ENCODE measurements around the gene SF3A2.
A peak's percentile ranks its signal among the peaks of the same experiment; 100 is the strongest.

Gene SF3A2

DNA sequence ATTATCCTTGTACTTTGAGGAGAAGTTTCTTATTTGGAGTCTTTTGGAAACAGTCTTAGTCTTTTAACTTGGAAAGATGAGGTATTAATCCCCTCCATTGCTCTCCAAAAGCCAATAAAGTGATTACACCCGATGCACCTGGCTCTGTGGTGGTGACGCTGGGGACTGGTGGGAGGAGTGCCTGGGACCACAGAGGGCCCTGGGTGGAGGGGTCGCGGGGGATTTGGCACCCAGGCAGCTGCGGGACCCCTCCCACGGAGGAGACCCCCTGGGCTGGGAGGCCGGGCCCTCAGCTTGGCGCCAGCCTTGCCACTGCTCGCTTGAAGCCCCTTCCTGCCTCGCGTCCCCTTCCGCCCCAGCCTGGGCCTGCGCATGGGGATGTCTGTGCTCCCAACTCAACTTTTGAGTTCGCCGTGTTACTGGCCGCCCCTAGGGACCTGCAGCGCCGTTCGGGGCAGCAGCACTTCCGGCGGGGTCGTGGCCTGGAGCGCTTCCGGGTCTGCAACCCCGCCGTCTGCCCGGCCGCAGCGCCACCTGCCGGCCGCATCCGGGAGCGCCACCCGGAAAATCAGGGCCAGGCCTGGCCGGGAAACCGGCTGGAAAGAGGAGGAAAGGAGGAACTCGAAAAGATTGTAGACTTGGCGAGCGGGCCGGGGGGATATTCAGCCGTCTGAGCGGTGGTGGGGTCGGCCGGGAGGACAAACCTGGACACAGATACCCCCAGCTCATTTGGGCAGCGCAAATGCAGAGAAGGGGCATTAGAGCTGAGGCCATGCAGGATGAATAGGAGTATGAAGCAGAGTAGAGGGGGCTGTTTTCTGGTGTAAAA lies 36.9 kb downstream of the SF3A2 start:
- peak overlapping the region; percentile 54 to 88 for H3K27ac ChIP-seq
- DNase-seq (ENCODE audit: low spot score): peak; percentile 86
- H3K4me3 ChIP-seq: peak overlapping the region; percentile 97
- TF ChIP-seq, protein P1, sequence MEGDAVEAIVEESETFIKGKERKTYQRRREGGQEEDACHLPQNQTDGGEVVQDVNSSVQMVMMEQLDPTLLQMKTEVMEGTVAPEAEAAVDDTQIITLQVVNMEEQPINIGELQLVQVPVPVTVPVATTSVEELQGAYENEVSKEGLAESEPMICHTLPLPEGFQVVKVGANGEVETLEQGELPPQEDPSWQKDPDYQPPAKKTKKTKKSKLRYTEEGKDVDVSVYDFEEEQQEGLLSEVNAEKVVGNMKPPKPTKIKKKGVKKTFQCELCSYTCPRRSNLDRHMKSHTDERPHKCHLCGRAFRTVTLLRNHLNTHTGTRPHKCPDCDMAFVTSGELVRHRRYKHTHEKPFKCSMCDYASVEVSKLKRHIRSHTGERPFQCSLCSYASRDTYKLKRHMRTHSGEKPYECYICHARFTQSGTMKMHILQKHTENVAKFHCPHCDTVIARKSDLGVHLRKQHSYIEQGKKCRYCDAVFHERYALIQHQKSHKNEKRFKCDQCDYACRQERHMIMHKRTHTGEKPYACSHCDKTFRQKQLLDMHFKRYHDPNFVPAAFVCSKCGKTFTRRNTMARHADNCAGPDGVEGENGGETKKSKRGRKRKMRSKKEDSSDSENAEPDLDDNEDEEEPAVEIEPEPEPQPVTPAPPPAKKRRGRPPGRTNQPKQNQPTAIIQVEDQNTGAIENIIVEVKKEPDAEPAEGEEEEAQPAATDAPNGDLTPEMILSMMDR (IDR thresholded peaks at IDR 0.05): peak; percentile 97

DNA sequence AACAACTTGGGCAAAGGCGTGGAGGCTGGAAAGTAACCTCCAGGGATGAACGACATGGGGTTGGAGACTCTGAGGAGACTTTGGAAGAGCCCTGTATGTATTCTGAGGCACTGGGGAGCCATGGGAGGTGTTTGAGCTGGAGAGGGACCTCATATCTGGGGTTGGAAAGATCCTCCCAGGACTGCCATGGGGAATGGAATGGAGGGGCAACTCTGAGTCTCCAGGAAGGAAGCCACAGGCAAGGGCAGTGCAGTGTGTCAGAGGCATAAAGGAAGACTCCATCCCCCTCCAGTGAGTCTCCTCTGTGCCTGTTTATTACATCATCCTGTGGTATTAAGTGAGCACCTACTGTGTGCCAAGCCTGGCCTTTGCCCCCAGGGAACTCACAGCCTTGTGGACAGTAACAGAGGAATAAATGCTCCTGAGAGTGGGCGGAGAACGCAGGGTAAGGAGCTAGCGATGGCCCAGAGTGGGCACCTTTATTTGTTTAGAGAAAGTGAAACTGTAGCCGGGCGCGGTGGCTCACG lies 37.6 kb downstream of the SF3A2 start:
- TF ChIP-seq, protein P1 (IDR thresholded peaks at IDR 0.05): no peak
- Histone ChIP-seq H3K4me3 (peak overlapping the region; percentile 97), H3K27ac (peak overlapping the region; percentile 54 to 88)
- DNase-seq (ENCODE audit: low spot score): no peak

DNA sequence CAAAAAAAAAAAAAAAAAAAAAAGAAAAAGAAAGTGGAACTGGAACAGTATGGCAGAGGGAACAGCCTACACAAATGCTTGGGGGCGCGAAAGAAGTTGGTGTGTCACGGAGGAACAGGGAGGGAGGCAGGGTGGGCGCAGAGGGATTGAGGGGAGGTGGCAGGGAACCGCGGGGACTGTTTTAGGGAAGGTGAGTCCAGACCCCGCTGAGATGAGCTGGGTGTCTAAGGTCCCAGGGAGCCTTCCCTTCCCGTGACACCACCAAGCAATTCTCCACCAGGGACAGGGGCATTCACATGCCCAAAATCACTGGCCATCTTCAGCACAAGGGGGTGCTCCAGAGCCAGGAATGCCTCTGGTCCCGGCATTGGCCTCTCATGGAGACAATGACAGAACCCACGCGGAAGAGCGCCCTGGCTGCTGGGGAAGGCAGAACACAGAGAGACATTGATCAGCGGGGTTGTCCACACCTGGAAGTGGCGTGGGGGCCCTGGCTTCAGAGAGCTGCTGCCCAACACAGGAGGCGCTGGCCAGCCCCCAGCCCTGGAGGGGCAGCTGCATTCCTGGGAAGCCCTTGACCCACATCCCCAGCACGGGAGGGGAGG lies 38.4 kb downstream of the SF3A2 start:
- Histone ChIP-seq H3K4me3 (peak overlapping the region; percentile 37), H3K27ac (peak overlapping the region in 1 of 2 donors; percentile 48)
- TF ChIP-seq, protein P1 (IDR thresholded peaks at IDR 0.05): no peak
- no peak for DNase-seq (ENCODE audit: low spot score)

DNA sequence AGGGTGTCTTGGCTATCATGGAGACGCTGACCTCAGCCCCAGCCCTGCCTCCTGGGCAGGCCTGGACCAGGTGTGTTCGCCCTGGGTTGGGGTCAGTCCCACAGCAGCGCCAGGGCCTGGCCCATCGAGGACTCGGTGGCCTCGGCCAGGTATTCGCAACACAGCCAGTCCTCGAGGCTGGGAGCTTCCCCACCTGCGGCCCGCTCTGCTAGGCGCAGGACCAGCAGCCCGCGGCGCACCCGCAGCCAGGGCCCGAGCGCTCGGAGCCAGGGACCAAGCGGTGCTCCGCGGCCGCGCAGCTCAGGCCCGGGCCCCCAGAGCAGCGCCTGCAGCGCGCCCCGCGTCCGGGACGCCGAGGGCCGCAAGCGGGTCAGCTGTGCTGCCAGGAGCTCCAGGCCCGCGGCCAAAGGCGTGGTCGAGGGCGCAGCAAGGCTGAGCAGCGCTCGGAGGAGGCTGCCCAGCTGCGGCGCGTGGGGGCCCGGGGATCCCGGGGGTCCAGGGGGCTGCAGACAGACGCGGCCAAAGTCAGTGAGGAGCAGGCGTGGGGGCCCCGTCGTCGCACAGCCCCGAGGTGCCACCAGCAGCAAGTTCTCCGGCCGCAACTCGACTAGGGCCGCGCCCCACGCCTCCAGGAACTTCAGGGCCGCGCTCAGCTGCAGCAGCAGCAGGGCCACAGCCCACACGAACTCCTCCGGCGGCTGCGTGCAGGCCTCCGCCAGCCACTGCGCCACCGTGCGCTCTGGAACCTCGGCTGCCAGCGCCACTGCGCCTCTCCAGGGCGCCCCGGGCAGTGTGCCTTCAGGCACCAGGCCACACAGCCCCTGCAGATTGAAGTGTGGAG lies 39.2 kb downstream of the SF3A2 start:
- Histone ChIP-seq H3K4me3 (peak overlapping the region; percentile 37), H3K27ac (peak overlapping the region in 1 of 2 donors; percentile 48)
- TF ChIP-seq, protein P1 (IDR thresholded peaks at IDR 0.05): no peak
- no peak for DNase-seq (ENCODE audit: low spot score)

DNA sequence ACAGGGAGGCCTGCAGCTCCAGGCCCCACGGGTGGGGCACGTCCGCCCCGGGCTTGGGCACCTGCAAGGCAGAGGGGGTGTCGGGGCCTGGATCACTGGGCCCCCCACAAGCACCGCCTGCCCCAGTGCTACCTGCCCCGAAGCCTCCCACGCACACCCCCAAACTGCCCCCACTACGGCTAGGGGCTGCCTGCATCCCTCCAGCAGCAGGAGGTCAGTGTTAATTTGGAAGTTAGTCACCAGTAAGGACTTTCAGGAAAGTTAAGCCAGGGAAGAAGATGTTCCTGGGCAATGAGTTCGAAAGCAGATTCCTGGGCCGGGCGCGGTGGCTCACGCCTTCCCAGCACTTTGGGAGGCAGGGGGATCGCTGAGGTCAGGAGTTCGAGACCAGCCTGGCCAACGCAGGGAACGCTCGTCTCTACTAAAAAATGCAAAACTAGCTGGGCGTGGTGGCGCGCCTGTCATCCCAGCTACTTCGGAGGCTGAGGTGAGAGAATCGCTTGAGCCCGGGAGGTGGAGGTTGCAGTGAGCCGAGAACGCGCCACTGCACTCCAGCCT lies 39.9 kb downstream of the SF3A2 start:
- no peak overlapping the region for H3K4me3 ChIP-seq
- DNase-seq (ENCODE audit: low spot score): no peak
- TF ChIP-seq, protein P1 (IDR thresholded peaks at IDR 0.05): no peak
- no peak overlapping the region for H3K27ac ChIP-seq

DNA sequence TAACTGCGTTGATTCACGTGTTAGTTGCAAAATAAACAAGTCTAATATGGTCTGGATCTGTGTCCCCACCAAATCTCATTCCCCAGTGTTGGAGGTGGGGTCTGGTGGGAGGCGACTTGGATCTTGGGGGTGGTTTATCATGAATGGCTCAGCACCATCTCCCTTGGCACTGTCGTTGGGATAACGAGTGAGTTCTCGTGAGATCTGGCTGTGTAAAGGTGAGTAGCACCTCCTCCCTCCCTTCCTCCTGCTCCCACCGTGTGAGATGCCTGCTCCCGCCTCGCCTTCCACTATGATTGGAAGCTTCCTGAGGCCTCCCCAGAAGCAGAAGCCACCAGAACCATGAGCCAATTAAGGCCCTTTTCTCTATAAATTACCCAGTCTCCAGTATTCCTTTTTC lies 40.5 kb downstream of the SF3A2 start:
- H3K27ac ChIP-seq: no peak overlapping the region
- TF ChIP-seq, protein P1 (IDR thresholded peaks at IDR 0.05): no peak

More for the DNA sequence above, 40.5 kb downstream of the SF3A2 start:
- DNase-seq (ENCODE audit: low spot score): no peak
- H3K4me3 ChIP-seq: no peak overlapping the region

All from coronary artery (tissue), 2 donors.